BJ (cell line): ENCODE results near the gene PIGS. TPM values are rescaled to one million over a fixed set of nuclear protein-coding genes. Genes with fewer than 3 reads are reported as not detected.

Experiments
- CTCF ChIA-PET: fragments of 350-600 bp; formaldehyde crosslinking; extraction: SDS; loops from one replicate; lab custom pipeline; 2021; ENCODE audit warnings: antibody characterized with exemption, inconsistent platforms; lab: Yijun Ruan, JAX
- POLR2A ChIA-PET: fragments of 300-600 bp; sonication (Branson Sonifier 250); formaldehyde crosslinking; extraction: SDS; loops from one replicate; lab custom pipeline; 2021; ENCODE audit warnings: antibody characterized with exemption; lab: Charles Lee
- DNase-seq: peaks from one replicate; pipeline ENCODE4 v3.0.0-alpha.2; 2011; ENCODE audit warnings: low read depth
- H3K27me3 ChIP-seq: 2 replicates; pipeline ENCODE4 v1.6.0; 2011; ENCODE audit warnings: low read length; ENCODE audit not compliant: control insufficient read depth, insufficient read depth
- H3K36me3 ChIP-seq: 2 replicates; pipeline ENCODE4 v1.5.1; 2011; ENCODE audit warnings: low read length; ENCODE audit not compliant: control insufficient read depth, insufficient read depth
- H3K4me3 ChIP-seq: 2 replicates; pipeline ENCODE4 v1.5.1; 2011; ENCODE audit warnings: low read depth, mild to moderate bottlenecking, control low read depth, low read length
- polyA plus RNA-seq: library from polyadenylated mRNA; depleted of rRNA; stranded (reverse); fragments of >200 nt; gene quantifications from 2 replicates; pipeline ENCODE4 v1.2.3, GENCODE V29; 2011
- TF ChIP-seq, protein P1 (sequence below): IDR thresholded peaks from 2 replicates; pipeline ENCODE4 v1.5.1; 2011; ENCODE audit warnings: low read depth, mild to moderate bottlenecking, control low read depth, inconsistent platforms, low read length, moderate library complexity; ENCODE audit not compliant: insufficient read depth

The PIGS gene
- polyA plus RNA-seq, 1 experiment: 99.5 TPM

DNA sequence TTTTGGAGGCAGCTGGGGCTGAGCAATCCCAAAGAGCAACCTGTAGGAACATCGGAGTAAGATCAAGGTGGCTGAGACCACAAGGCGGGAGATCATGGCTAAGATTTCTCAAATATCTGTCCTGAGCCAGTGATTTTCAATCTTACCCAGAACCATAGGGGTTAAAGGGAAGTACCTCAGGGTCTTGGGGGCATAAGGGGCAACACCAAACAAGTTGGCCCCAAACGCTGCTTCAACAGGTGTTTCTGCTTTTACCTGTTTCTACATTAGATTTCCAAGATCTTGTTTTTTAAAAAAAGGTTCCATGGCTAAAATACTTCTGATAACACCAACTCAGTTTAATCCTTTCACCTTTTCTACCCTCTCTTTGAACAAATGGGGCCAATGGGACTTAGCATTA is 16.3 kb downstream of the PIGS start:
- TF ChIP-seq, protein P1, sequence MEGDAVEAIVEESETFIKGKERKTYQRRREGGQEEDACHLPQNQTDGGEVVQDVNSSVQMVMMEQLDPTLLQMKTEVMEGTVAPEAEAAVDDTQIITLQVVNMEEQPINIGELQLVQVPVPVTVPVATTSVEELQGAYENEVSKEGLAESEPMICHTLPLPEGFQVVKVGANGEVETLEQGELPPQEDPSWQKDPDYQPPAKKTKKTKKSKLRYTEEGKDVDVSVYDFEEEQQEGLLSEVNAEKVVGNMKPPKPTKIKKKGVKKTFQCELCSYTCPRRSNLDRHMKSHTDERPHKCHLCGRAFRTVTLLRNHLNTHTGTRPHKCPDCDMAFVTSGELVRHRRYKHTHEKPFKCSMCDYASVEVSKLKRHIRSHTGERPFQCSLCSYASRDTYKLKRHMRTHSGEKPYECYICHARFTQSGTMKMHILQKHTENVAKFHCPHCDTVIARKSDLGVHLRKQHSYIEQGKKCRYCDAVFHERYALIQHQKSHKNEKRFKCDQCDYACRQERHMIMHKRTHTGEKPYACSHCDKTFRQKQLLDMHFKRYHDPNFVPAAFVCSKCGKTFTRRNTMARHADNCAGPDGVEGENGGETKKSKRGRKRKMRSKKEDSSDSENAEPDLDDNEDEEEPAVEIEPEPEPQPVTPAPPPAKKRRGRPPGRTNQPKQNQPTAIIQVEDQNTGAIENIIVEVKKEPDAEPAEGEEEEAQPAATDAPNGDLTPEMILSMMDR: no peak
- Histone ChIP-seq H3K27me3 (no peaks in the 10 kb centered on the region), H3K36me3 (peaks cover 20% of the 10 kb centered on the region), H3K4me3 (no peak overlapping the region)
- ChIA-PET POLR2A (no interaction called here), CTCF (interaction anchor here (2.5 kb wide), 1 partner anchor 29 kb away, joined by 6 read pairs; no protein-coding TSS in a partner anchor)
- DNase-seq: no peak

DNA sequence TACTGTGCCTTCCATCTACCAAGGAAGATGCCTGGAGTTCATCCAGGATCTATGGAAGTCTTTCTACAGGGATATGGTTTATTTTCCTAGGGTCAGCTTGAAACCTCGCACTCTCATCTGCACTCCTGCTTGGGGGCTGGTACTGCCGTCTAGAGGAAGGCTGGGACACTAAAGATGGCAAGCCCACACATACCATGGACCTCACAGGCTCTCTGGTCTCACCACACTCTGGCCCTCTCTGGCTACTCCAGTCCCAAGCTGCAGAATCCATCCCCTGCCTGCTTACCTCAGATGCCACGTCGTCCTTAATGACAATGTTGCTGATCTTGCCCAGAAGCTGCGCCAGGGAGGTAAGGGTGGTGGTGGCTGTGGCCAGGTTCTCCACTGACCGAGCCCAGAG is 16.8 kb downstream of the PIGS start:
- no peak for DNase-seq
- Histone ChIP-seq H3K4me3 (no peak overlapping the region), H3K27me3 (no peaks in the 10 kb centered on the region), H3K36me3 (peaks cover 16% of the 10 kb centered on the region)
- CTCF ChIA-PET: interaction anchor here (0.6 to 2.5 kb wide), 2 partner anchors 21 to 30 kb away, joined by 3 to 6 read pairs; no protein-coding TSS in a partner anchor
- TF ChIP-seq, protein P1: peak; percentile 53
- POLR2A ChIA-PET: no interaction called here

DNA sequence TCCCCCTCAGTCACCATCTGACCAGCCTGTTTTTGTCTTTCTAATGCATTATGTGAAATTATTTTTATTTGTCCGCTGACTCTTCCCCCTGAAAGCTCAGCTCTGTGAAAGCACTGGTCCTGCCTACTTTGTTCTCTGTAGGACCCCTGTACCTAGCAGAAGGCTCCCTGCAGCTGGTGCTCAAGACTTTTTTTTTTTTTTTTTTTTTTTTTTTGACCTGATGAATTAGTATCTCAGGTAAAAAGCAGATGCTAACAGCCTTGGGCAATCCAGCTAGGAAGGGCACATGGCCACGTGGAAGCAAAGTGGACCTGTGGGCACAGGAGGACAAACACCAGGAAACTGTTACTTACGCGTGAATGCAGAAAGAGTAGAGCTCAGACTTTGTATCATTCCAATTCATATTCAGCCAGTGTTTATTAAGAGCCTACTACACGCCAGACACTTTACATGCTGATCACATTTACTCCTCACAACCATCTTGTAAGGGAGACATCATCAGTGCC is 18.3 kb downstream of the PIGS start:
- Histone ChIP-seq H3K27me3 (no peaks in the 10 kb centered on the region), H3K4me3 (no peak overlapping the region), H3K36me3 (peaks cover 14% of the 10 kb centered on the region)
- ChIA-PET POLR2A (no interaction called here), CTCF (interaction anchor here (1.2 to 2.5 kb wide), 3 partner anchors 8 to 31 kb away, joined by 5 to 7 read pairs (median 6); partner anchors contain the start of gene ALDOC)
- TF ChIP-seq, protein P1: no peak
- DNase-seq: no peak

DNA sequence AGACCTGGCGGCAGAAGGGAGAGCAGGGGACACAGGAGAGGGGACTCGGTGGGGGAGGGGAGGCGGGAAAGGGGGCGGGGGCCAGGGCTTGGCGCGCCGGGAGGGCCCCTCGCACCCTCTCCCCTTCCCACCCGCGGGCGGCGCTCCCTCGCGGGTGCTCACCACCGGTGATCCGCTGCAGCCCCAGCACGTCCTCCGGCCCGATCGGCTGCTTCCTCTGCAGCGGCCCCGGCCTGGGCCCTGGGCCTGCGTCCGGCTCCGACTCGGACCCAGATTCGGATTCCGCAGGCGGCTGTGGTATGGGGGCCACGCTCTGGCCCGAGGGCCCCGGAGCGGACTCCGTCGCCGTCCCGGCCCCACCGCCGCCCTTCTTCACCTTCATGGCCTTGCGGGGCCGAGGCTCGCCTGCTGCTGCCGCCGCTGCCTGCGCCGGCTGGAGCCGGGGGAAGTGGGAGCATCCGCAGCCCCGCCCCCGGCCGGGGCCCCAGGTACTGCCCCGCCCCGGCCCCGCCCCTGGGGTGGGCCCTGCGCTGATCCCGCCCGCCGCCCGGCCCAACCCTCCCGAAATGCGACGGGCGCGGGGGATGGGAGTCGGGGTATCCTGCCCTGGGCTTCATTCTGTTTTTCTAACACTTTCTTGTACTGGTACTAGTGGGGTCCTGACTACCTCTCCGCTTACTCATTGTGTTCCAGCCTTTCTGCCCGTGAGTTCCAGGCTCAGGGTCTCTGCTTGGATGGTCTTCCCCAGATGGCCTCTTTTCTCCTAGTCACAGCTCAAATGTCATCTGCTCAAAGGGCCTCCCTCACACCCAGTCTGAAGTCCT is 18.9 kb downstream of the PIGS start, which contains the start of gene UNC119:
UNC119 (minus strand) TSS at position 449 of the 824 bp plus-strand sequence; CDS start at position 382, 67 bp downstream.
- ChIA-PET CTCF (interaction anchor here (1.2 to 6.4 kb wide), 7 partner anchors 9 to 61 kb away, joined by 3 to 27 read pairs (median 6); partner anchors contain the start of gene ALDOC), POLR2A (no interaction called here)
- DNase-seq: no peak
- Histone ChIP-seq H3K4me3 (peak within 1 kb of the TSS; percentile 55), H3K27me3 (no peaks in the 10 kb centered on the region), H3K36me3 (peaks cover 15% of the 10 kb centered on the region)
- TF ChIP-seq, protein P1: no peak
